H9 (cell line): ENCODE measurements around the gene PGLYRP4. TPM values are rescaled to one million over a fixed set of nuclear protein-coding genes. Genes with fewer than 3 reads are reported as not detected.

Experiments
- DNase-seq: peaks from one replicate; pipeline ENCODE4 v3.0.0-alpha.2; 2017
- H2AFZ ChIP-seq: one replicate; pipeline ENCODE4 v1.6.1; 2013; ENCODE audit warnings: mild to moderate bottlenecking, low read length, control low read depth, moderate library complexity
- H2AK5ac ChIP-seq: 2 replicates; pipeline ENCODE4 v1.6.1; 2013; ENCODE audit warnings: low read length, control low read depth, mixed read lengths; ENCODE audit not compliant: insufficient read length
- H2BK120ac ChIP-seq: one replicate; pipeline ENCODE4 v1.6.1; 2013; ENCODE audit warnings: low read depth, mild to moderate bottlenecking, low read length, control low read depth, inconsistent platforms; ENCODE audit not compliant: poor library complexity, severe bottlenecking
- H2BK12ac ChIP-seq: 2 replicates; pipeline ENCODE4 v1.6.1; 2013; ENCODE audit warnings: low read length, control low read depth, mixed read lengths, low read depth; ENCODE audit not compliant: insufficient read length
- H2BK15ac ChIP-seq: 2 replicates; pipeline ENCODE4 v1.6.1; 2013; ENCODE audit warnings: low read depth, low read length, control low read depth
- H2BK20ac ChIP-seq: one replicate; pipeline ENCODE4 v1.6.1; 2013; ENCODE audit warnings: low read depth, mild to moderate bottlenecking, low read length, control low read depth, inconsistent platforms; ENCODE audit not compliant: poor library complexity, severe bottlenecking
- H2BK5ac ChIP-seq: 2 replicates; pipeline ENCODE4 v1.6.1; 2013; ENCODE audit warnings: low read length, control low read depth, mixed read lengths; ENCODE audit not compliant: insufficient read length
- H3K14ac ChIP-seq: 2 replicates; pipeline ENCODE4 v1.6.1; 2013; ENCODE audit warnings: low read length, control low read depth; ENCODE audit not compliant: insufficient read depth
- H3K18ac ChIP-seq: 2 replicates; pipeline ENCODE4 v1.6.1; 2013; ENCODE audit warnings: low read depth, mild to moderate bottlenecking, mixed read lengths, low read length, control low read depth; ENCODE audit not compliant: insufficient read length
- H3K23ac ChIP-seq: 2 replicates; pipeline ENCODE4 v1.6.1; 2013; ENCODE audit warnings: low read length, control low read depth, mixed read lengths, low read depth; ENCODE audit not compliant: insufficient read length
- H3K23me2 ChIP-seq: 2 replicates; pipeline ENCODE4 v1.6.1; 2013; ENCODE audit warnings: low read depth, mild to moderate bottlenecking, mixed read lengths, low read length, control low read depth; ENCODE audit not compliant: insufficient read length, poor library complexity, severe bottlenecking
- H3K27ac ChIP-seq: 2 replicates; pipeline ENCODE4 v1.5.1; 2013; ENCODE audit warnings: low read length, control low read depth, mixed read lengths, low read depth; ENCODE audit not compliant: insufficient read length
- H3K27me3 ChIP-seq: 2 replicates; pipeline ENCODE4 v1.6.1; 2013; ENCODE audit warnings: low read length, control low read depth, inconsistent platforms; ENCODE audit not compliant: insufficient read depth
- H3K4ac ChIP-seq: 2 replicates; pipeline ENCODE4 v1.6.1; 2013; ENCODE audit warnings: low read depth, mild to moderate bottlenecking, control low read depth, inconsistent platforms, low read length, moderate library complexity
- H3K4me1 ChIP-seq: 2 replicates; pipeline ENCODE4 v1.6.1; 2013; ENCODE audit warnings: low read length, control low read depth, inconsistent platforms; ENCODE audit not compliant: insufficient read depth
- H3K4me2 ChIP-seq: 2 replicates; pipeline ENCODE4 v1.6.1; 2013; ENCODE audit warnings: low read length, control low read depth, mixed read lengths; ENCODE audit not compliant: insufficient read length, insufficient read depth
- H3K56ac ChIP-seq: 2 replicates; pipeline ENCODE4 v1.6.1; 2013; ENCODE audit warnings: low read depth, mild to moderate bottlenecking, mixed read lengths, low read length, control low read depth; ENCODE audit not compliant: insufficient read length
- H3K79me1 ChIP-seq: 2 replicates; pipeline ENCODE4 v1.6.1; 2013; ENCODE audit warnings: low read depth, mild to moderate bottlenecking, moderate library complexity, low read length, control low read depth, inconsistent platforms; ENCODE audit not compliant: insufficient read depth, poor library complexity, severe bottlenecking
- H3K79me2 ChIP-seq: 2 replicates; pipeline ENCODE4 v1.6.1; 2013; ENCODE audit warnings: low read length, control low read depth, inconsistent platforms; ENCODE audit not compliant: insufficient read depth
- H3K9ac ChIP-seq: 2 replicates; pipeline ENCODE4 v1.6.1; 2013; ENCODE audit warnings: low read length, control low read depth, mixed read lengths; ENCODE audit not compliant: insufficient read length; ENCODE audit errors: extremely low read depth
- H3K9me3 ChIP-seq: one replicate; pipeline ENCODE4 v1.6.1; 2013; ENCODE audit warnings: low read depth, low read length, inconsistent platforms; ENCODE audit not compliant: control insufficient read depth
- H3T11ph ChIP-seq: one replicate; pipeline ENCODE4 v1.6.1; 2013; ENCODE audit warnings: mild to moderate bottlenecking, low read length, control low read depth, inconsistent platforms
- H4K20me1 ChIP-seq: one replicate; pipeline ENCODE4 v1.6.1; 2013; ENCODE audit not compliant: control insufficient read depth, insufficient read length, insufficient read depth
- H4K5ac ChIP-seq: 2 replicates; pipeline ENCODE4 v1.6.1; 2013; ENCODE audit warnings: low read depth, mild to moderate bottlenecking, mixed read lengths, low read length, control low read depth; ENCODE audit not compliant: insufficient read length
- H4K8ac ChIP-seq: replicated peaks from 2 replicates; pipeline ENCODE4 v1.6.1; 2013; ENCODE audit warnings: low read length, control low read depth, mixed read lengths, low read depth; ENCODE audit not compliant: insufficient read length
- H4K91ac ChIP-seq: 2 replicates; pipeline ENCODE4 v1.6.1; 2013; ENCODE audit warnings: low read depth, mild to moderate bottlenecking, moderate library complexity, mixed read lengths, low read length, control low read depth; ENCODE audit not compliant: insufficient read length
- H3K27ac Mint-ChIP-seq, 3 experiments: 2 replicates in 2 of 3; 3 replicates in 1 of 3; pipeline ENCODE4 v1.8.0; 2020 to 2021; ENCODE audit warnings: mixed read lengths in 3 of 3, mild to moderate bottlenecking in 1 of 3, moderate library complexity in 1 of 3
- H3K27me3 Mint-ChIP-seq: 2 replicates; pipeline ENCODE4 v1.8.0; 2021; ENCODE audit warnings: low read depth, mild to moderate bottlenecking, moderate library complexity, mixed read lengths
- H3K36me3 Mint-ChIP-seq, 3 experiments: 2 replicates in 2 of 3; 3 replicates in 1 of 3; pipeline ENCODE4 v1.8.0; 2020 to 2021; ENCODE audit warnings: low read depth in 3 of 3, mixed read lengths in 3 of 3; ENCODE audit not compliant: insufficient read depth in 1 of 3
- H3K4me1 Mint-ChIP-seq, 2 experiments: 2 replicates each; pipeline ENCODE4 v1.8.0; 2020; ENCODE audit warnings: mixed read lengths in 2 of 2
- H3K4me3 Mint-ChIP-seq, 2 experiments: 2 replicates in 1 of 2; 3 replicates in 1 of 2; pipeline ENCODE4 v1.8.0; 2020 to 2021; ENCODE audit warnings: mild to moderate bottlenecking in 2 of 2, mixed read lengths in 2 of 2, moderate library complexity in 1 of 2
- H3K9me3 Mint-ChIP-seq, 2 experiments: 2 replicates in 1 of 2; 3 replicates in 1 of 2; pipeline ENCODE4 v1.8.0; 2020; ENCODE audit warnings: mild to moderate bottlenecking in 2 of 2, mixed read lengths in 2 of 2, moderate library complexity in 1 of 2
- CTCF ChIP-seq: fragments of 200-600 bp; sonication (generic); conservative IDR thresholded peaks from 3 replicates; pipeline ENCODE4 v1.8.0; 2021; ENCODE audit warnings: antibody characterized with exemption, mild to moderate bottlenecking
- WGBS: extraction: QIAGEN DNeasy Blood & Tissue Kit; methylation state at CpG from one replicate; pipeline ENCODE4 v1.1.7; 2013; ENCODE audit warnings: missing lambda C conversion rate, low lambda C conversion rate, mixed read lengths; ENCODE audit not compliant: insufficient read length; ENCODE audit errors: extremely low coverage; 5-methylcytosine and 5-hydroxymethylcytosine counted together
- total RNA-seq: library from RNA; stranded (reverse); gene quantifications from 2 replicates; pipeline ENCODE4 v1.2.1, GENCODE V29; 2021

The PGLYRP4 gene
- total RNA-seq, 1 experiment from 2014 or later: not detected

DNA sequence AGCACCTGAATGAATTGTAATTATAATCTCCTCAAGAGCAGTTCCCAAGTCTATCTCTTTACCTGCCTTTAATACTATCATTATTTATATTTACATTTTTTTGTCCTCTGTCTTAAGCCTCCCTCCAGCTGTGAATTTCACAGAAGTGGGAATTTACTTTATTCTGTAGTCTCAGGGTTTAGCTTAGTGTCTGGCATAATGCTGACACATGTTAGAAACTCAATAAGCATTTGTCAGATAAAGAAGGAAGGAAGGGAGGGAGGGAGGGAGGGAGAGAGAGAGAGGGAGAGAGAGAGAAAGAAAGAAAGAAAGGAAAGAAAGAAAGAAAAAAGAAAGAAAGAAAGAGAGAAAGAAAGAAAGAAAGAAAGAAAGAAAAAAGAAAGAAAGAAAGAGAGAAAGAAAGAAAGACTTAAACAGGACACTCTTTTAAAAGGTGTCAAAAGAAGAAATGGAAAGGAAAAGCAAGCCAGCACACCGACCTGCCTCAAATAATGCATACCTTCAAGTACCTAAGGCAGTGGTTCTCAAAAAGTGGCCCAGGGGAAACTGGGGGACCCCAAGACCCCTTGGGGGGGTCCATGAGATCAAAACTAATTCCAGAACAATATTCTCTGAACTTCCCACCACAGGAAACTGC is 1.8 kb upstream of the PGLYRP4 start:
- no peak for TF ChIP-seq CTCF
- Histone ChIP-seq H4K20me1 (no peaks in the 10 kb centered on the region), H3K9me3 (no peaks in the 10 kb centered on the region), H4K91ac (no peak overlapping the region), H3K18ac (no peak overlapping the region), H3K27me3 (no peaks in the 10 kb centered on the region), H3T11ph (no peak overlapping the region), H2BK20ac (no peak overlapping the region), H3K23me2 (no peaks in the 10 kb centered on the region), H2AFZ (no peak overlapping the region), H2AK5ac (no peak overlapping the region), H4K5ac (no peak overlapping the region), H2BK15ac (no peak overlapping the region), H2BK12ac (no peak overlapping the region), H3K27ac (no peak overlapping the region), H3K14ac (no peak overlapping the region), H3K79me2 (no peaks in the 10 kb centered on the region), H3K4me1 (no peaks in the 10 kb centered on the region), H3K56ac (no peak overlapping the region), H3K4me2 (no peak overlapping the region), H3K23ac (no peak overlapping the region), H3K9ac (no peak overlapping the region), H3K4ac (no peak overlapping the region), H2BK120ac (no peak overlapping the region), H2BK5ac (no peak overlapping the region), H3K79me1 (no peaks in the 10 kb centered on the region), H4K8ac (no peak overlapping the region)
- Mint-ChIP-seq H3K27ac (no peak overlapping the region), H3K4me3 (no peak overlapping the region), H3K9me3 (no peaks in the 10 kb centered on the region), H3K4me1 (no peaks in the 10 kb centered on the region), H3K36me3 (no peaks in the 10 kb centered on the region; a peak in 1 of 7 replicates), H3K27me3 (peaks cover 26% of the 10 kb centered on the region)
- DNase-seq: no peak
- WGBS: no CpG with 5 or more reads among the region's 1 CpG
